Prostate gland (tissue), 2 donors: ENCODE data around the gene MYBPC3.

Experiments used
- POLR2A ChIP-seq: fragments of 450-650 bp; IDR thresholded peaks from one replicate; pipeline ENCODE4 v1.6.1; 2016; ENCODE audit warnings: antibody characterized with exemption, mild to moderate bottlenecking
- TF ChIP-seq, protein P1 (sequence below), 4 experiments: fragments of 200-600 bp in 2 of 4; fragments of 450-650 bp in 2 of 4; sonication (generic) in 2 of 4; IDR thresholded peaks; 1 replicate in 3 of 4; 2 replicates in 1 of 4; pipeline ENCODE4 v1.5.1; 2016 to 2019; ENCODE audit warnings: antibody characterized with exemption in 4 of 4, mild to moderate bottlenecking in 2 of 4, moderate library complexity in 2 of 4

DNA sequence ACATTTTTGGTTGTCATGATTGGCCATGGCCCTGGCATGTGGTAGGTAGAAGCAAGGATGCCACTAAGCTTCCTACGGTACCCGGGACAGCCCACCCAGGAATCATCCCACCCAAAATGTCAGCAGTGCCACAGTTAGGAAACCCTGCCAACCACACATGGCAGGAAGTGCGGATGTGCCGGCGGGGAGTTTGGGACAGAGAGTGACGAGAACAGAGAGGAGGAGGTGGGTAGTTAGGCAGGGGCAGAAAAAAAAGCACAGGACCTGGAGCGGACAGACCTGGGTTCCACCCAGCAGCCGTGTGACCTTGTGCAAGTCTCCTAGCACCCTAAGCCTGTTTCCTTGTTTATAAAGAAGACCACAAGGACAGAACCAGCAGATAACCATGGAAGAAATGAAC lies 22.5 kb upstream of the MYBPC3 start:
- TF ChIP-seq, protein P1, sequence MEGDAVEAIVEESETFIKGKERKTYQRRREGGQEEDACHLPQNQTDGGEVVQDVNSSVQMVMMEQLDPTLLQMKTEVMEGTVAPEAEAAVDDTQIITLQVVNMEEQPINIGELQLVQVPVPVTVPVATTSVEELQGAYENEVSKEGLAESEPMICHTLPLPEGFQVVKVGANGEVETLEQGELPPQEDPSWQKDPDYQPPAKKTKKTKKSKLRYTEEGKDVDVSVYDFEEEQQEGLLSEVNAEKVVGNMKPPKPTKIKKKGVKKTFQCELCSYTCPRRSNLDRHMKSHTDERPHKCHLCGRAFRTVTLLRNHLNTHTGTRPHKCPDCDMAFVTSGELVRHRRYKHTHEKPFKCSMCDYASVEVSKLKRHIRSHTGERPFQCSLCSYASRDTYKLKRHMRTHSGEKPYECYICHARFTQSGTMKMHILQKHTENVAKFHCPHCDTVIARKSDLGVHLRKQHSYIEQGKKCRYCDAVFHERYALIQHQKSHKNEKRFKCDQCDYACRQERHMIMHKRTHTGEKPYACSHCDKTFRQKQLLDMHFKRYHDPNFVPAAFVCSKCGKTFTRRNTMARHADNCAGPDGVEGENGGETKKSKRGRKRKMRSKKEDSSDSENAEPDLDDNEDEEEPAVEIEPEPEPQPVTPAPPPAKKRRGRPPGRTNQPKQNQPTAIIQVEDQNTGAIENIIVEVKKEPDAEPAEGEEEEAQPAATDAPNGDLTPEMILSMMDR (IDR thresholded peaks at IDR 0.05): no peak
- no peak for TF ChIP-seq POLR2A
